IMR-90 (cell line): ENCODE measurements around the gene ACVR1. TPM values are rescaled to one million over a fixed set of nuclear protein-coding genes. Genes with fewer than 3 reads are reported as not detected.

Source experiments
- ATAC-seq: fragments of 200-7000 bp; cut with Tn5 transposase; 2 replicates; pipeline ENCODE4 v1.9.1; 2020; ENCODE audit warnings: low read depth, mild to moderate bottlenecking, moderate library complexity
- BruUV-seq: library from RNA; stranded (reverse); fragments of 400-500 nt; replicated peaks from 2 replicates; lab custom pipeline; 2021; lab: Mats Ljungman, UMichigan
- CTCF ChIA-PET: fragments of 300-600 bp; formaldehyde crosslinking; extraction: SDS; loops from one replicate; lab custom pipeline; 2021; ENCODE audit warnings: antibody characterized with exemption; lab: Yijun Ruan, JAX
- POLR2A ChIA-PET: fragments of 300-600 bp; sonication (Branson Sonifier 250); formaldehyde crosslinking; loops from one replicate; lab custom pipeline; 2022; ENCODE audit warnings: antibody characterized with exemption; ENCODE audit not compliant: unreplicated experiment; lab: Charles Lee
- DNase-seq: peaks from one replicate; pipeline ENCODE4 v3.0.0; 2013
- H2AFZ ChIP-seq: replicated peaks from 2 replicates; pipeline ENCODE3; 2013; ENCODE audit warnings: low read length, mild to moderate bottlenecking; ENCODE audit not compliant: poor library complexity
- H2AK5ac ChIP-seq: 2 replicates; pipeline ENCODE4 v1.6.1; 2013; ENCODE audit warnings: low read depth, low read length, inconsistent platforms
- H2AK9ac ChIP-seq: replicated peaks from 2 replicates; pipeline ENCODE3; 2013; ENCODE audit warnings: mild to moderate bottlenecking, low read depth, low read length, moderate library complexity; ENCODE audit not compliant: poor library complexity
- H2BK120ac ChIP-seq: 2 replicates; pipeline ENCODE4 v1.6.1; 2013; ENCODE audit warnings: low read depth, low read length, inconsistent platforms
- H2BK15ac ChIP-seq: 3 replicates; pipeline ENCODE4 v1.6.1; 2013; ENCODE audit warnings: low read depth, low read length, inconsistent platforms
- H2BK20ac ChIP-seq: 2 replicates; pipeline ENCODE4 v1.6.1; 2013; ENCODE audit warnings: low read depth, mild to moderate bottlenecking, inconsistent platforms, low read length, moderate library complexity
- H2BK5ac ChIP-seq: 2 replicates; pipeline ENCODE4 v1.6.1; 2013; ENCODE audit warnings: mild to moderate bottlenecking, low read depth, low read length, inconsistent platforms; ENCODE audit not compliant: poor library complexity, severe bottlenecking
- H3K14ac ChIP-seq: replicated peaks from 2 replicates; pipeline ENCODE4 v1.6.1; 2013; ENCODE audit warnings: low read depth, low read length, inconsistent platforms
- H3K18ac ChIP-seq: 2 replicates; pipeline ENCODE4 v1.6.1; 2013; ENCODE audit warnings: low read depth, low read length, control low read depth
- H3K23ac ChIP-seq: 2 replicates; pipeline ENCODE4 v1.6.1; 2013; ENCODE audit warnings: low read depth, low read length, inconsistent platforms
- H3K27ac ChIP-seq: 2 replicates; pipeline ENCODE4 v1.5.1; 2013; ENCODE audit warnings: mild to moderate bottlenecking, control low read depth, low read length; ENCODE audit not compliant: insufficient read depth
- H3K27me3 ChIP-seq: 2 replicates; pipeline ENCODE4 v1.6.1; 2013; ENCODE audit warnings: low read length; ENCODE audit not compliant: control insufficient read depth, insufficient read depth
- H3K36me3 ChIP-seq: 2 replicates; pipeline ENCODE4 v1.6.1; 2013; ENCODE audit warnings: low read length, mixed read lengths; ENCODE audit not compliant: control insufficient read depth, insufficient read depth
- H3K4ac ChIP-seq: 2 replicates; pipeline ENCODE4 v1.6.1; 2013; ENCODE audit warnings: low read depth, low read length, inconsistent platforms
- H3K4me1 ChIP-seq: 2 replicates; pipeline ENCODE4 v1.6.1; 2013; ENCODE audit warnings: low read length, mixed read lengths; ENCODE audit not compliant: control insufficient read depth, insufficient read depth
- H3K4me2 ChIP-seq: 2 replicates; pipeline ENCODE4 v1.6.1; 2013; ENCODE audit warnings: low read depth, mild to moderate bottlenecking, control low read depth, low read length, moderate library complexity
- H3K4me3 ChIP-seq: 2 replicates; pipeline ENCODE4 v1.5.1; 2013; ENCODE audit warnings: low read depth, mild to moderate bottlenecking, control low read depth, low read length, moderate library complexity; ENCODE audit not compliant: insufficient read depth
- H3K56ac ChIP-seq: 2 replicates; pipeline ENCODE4 v1.6.1; 2013; ENCODE audit warnings: low read length, inconsistent platforms; ENCODE audit not compliant: insufficient read depth; ENCODE audit errors: extremely low read depth
- H3K79me1 ChIP-seq, 2 experiments: 2 replicates each; pipeline ENCODE4 v1.6.1; 2013; ENCODE audit warnings: low read length in 2 of 2, inconsistent platforms in 1 of 2, low read depth in 1 of 2
- H3K9ac ChIP-seq: 2 replicates; pipeline ENCODE4 v1.6.1; 2013; ENCODE audit warnings: low read depth, low read length, control low read depth
- H3K9me1 ChIP-seq: 2 replicates; pipeline ENCODE4 v1.6.1; 2013; ENCODE audit warnings: low read length, inconsistent platforms; ENCODE audit not compliant: insufficient read depth
- H3K9me3 ChIP-seq: 2 replicates; pipeline ENCODE4 v1.6.1; 2013; ENCODE audit warnings: low read length; ENCODE audit not compliant: control insufficient read depth, insufficient read depth
- H4K20me1 ChIP-seq: 2 replicates; pipeline ENCODE4 v1.6.1; 2013; ENCODE audit warnings: low read length, inconsistent platforms; ENCODE audit not compliant: insufficient read depth
- H4K5ac ChIP-seq: 2 replicates; pipeline ENCODE4 v1.6.1; 2013; ENCODE audit warnings: mild to moderate bottlenecking, low read depth, low read length, control low read depth
- H4K8ac ChIP-seq, 2 experiments: 2 replicates each; pipeline ENCODE4 v1.6.1; 2013; ENCODE audit warnings: low read depth in 2 of 2, low read length in 2 of 2, control low read depth in 1 of 2, inconsistent platforms in 1 of 2
- H4K91ac ChIP-seq: 2 replicates; pipeline ENCODE4 v1.6.1; 2013; ENCODE audit warnings: low read depth, low read length, inconsistent platforms; ENCODE audit not compliant: insufficient read depth
- CEBPB ChIP-seq: IDR thresholded peaks from 2 replicates; pipeline ENCODE4 v1.6.1; 2012; ENCODE audit warnings: low read depth, low read length, improper control_type of control experiment
- CHD1 ChIP-seq: IDR thresholded peaks from 2 replicates; pipeline ENCODE4 v1.6.1; 2012; ENCODE audit warnings: low read depth, low read length, improper control_type of control experiment
- CTCF ChIP-seq: conservative IDR thresholded peaks from 2 replicates; pipeline ENCODE4 v1.5.1; 2012; ENCODE audit warnings: mild to moderate bottlenecking, low read depth, low read length, improper control_type of control experiment
- ELK1 ChIP-seq: fragments of 150-350 bp; IDR thresholded peaks from 2 replicates; pipeline ENCODE4 v1.6.1; 2016; ENCODE audit warnings: low read depth, mild to moderate bottlenecking, low read length, moderate library complexity, borderline replicate concordance
- MAZ ChIP-seq: IDR thresholded peaks from 2 replicates; pipeline ENCODE4 v1.6.1; 2012; ENCODE audit warnings: low read depth, mild to moderate bottlenecking, low read length, improper control_type of control experiment, moderate library complexity, borderline replicate concordance
- MXI1 ChIP-seq: IDR thresholded peaks from 2 replicates; pipeline ENCODE4 v1.6.1; 2012; ENCODE audit warnings: low read depth, mild to moderate bottlenecking, low read length, moderate library complexity, borderline replicate concordance
- POLR2A ChIP-seq: IDR thresholded peaks from 2 replicates; pipeline ENCODE4 v1.6.1; 2012; ENCODE audit warnings: mild to moderate bottlenecking, low read depth, low read length
- RCOR1 ChIP-seq: IDR thresholded peaks from 2 replicates; pipeline ENCODE4 v1.6.1; 2012; ENCODE audit warnings: mild to moderate bottlenecking, low read length, improper control_type of control experiment; ENCODE audit not compliant: insufficient replicate concordance
- SMC3 ChIP-seq: fragments of 150-350 bp; IDR thresholded peaks from 2 replicates; pipeline ENCODE4 v1.6.1; 2016; ENCODE audit warnings: low read depth, mild to moderate bottlenecking, antibody characterized with exemption, low read length, moderate library complexity
- USF2 ChIP-seq: fragments of 150-350 bp; IDR thresholded peaks from 2 replicates; pipeline ENCODE4 v1.6.1; 2017; ENCODE audit warnings: mild to moderate bottlenecking, antibody characterized with exemption, low read length, low read depth
- WGBS, 2 experiments: methylation state at CpG; one replicate each; pipeline versions ENCODE4 v1.1.5 to v1.1.7; 2013; ENCODE audit warnings: missing lambda C conversion rate in 2 of 2; ENCODE audit not compliant: insufficient read length in 1 of 2; ENCODE audit errors: extremely low coverage in 2 of 2; 5-methylcytosine and 5-hydroxymethylcytosine counted together
- dilution Hi-C: fragments of 300-500 bp; cut with HindIII; formaldehyde crosslinking; loops from one replicate; pipeline ENCODE4 v1.14.3; 2018; ENCODE audit warnings: low sequenced_read_pairs; ENCODE audit not compliant: unreplicated experiment
- in situ Hi-C: fragments of 300-500 bp; cut with MboI; formaldehyde crosslinking; loops from 3 replicates; pipeline ENCODE4 v1.14.3; 2019; ENCODE audit warnings: low sequenced_read_pairs, inconsistent platforms, mixed read lengths
- intact Hi-C: fragments of 100-400 bp; cut with micrococcal nuclease; formaldehyde crosslinking; loops from 2 replicates; pipeline ENCODE4 v1.10.0; 2022
- polyA plus RNA-seq, 3 experiments: library from polyadenylated mRNA; depleted of rRNA; stranded (reverse); fragments of >200 nt; gene quantifications; 2 replicates each; pipeline ENCODE4 v1.2.3, GENCODE V29; 2012; ENCODE audit warnings: low replicate concordance in 1 of 3
- total RNA-seq: library from RNA; depleted of rRNA; stranded (reverse); fragments of >200 nt; gene quantifications from 2 replicates; pipeline ENCODE4 v1.2.3, GENCODE V29; 2012

ACVR1 gene
- total and polyA plus RNA-seq, 2 of the 4 experiments (the other 2 are of a cell fraction), result 21.1 to 40.8 TPM

GRCh38 chr2:157903151-157903550 lies 27.0 kb upstream of the ACVR1 start:
- intact Hi-C loops, result no loop called here
- no peak overlapping the region for H3K4me3 ChIP-seq
- CTCF ChIA-PET, result no interaction called here
- H2BK15ac ChIP-seq, result no peak overlapping the region
- no TSS peak for BruUV-seq
- no peak overlapping the region for H3K4ac ChIP-seq
- H3K9ac ChIP-seq, result no peak overlapping the region
- WGBS, 2 experiments, result 64% methylated on average over 2 of the region's 4 CpGs; no CpG with 5 or more reads in 1 of the 2 experiments
- dilution Hi-C loops, result no loop called here
- no peak overlapping the region for H4K91ac ChIP-seq
- H3K14ac ChIP-seq, result no peak overlapping the region
- no peak overlapping the region for H3K18ac ChIP-seq
- ATAC-seq (no peak), DNase-seq (no peak)
- no peaks in the 10 kb centered on the region; the same call in 1 of the 2 replicates for H3K4me1 ChIP-seq
- no peak overlapping the region for H2AK9ac ChIP-seq
- POLR2A ChIA-PET, result no interaction called here
- in situ Hi-C loops, result no loop called here
- no peak overlapping the region for H4K5ac ChIP-seq
- TF ChIP-seq MAZ, result no peak
- no peak for TF ChIP-seq CEBPB
- TF ChIP-seq MXI1, result no peak
- TF ChIP-seq SMC3, result no peak
- no peak for TF ChIP-seq ELK1
- TF ChIP-seq USF2, result no peak
- TF ChIP-seq POLR2A, result no peak
- TF ChIP-seq CHD1, result no peak
- TF ChIP-seq CTCF, result no peak
- TF ChIP-seq RCOR1, result no peak
- H2BK20ac ChIP-seq, result no peak overlapping the region
- no peaks in the 10 kb centered on the region for H3K9me3 ChIP-seq
- H3K27me3 ChIP-seq, result no peaks in the 10 kb centered on the region
- no peak overlapping the region for H3K4me2 ChIP-seq
- no peak overlapping the region for H3K23ac ChIP-seq
- H2BK5ac ChIP-seq, result no peak overlapping the region
- no peak overlapping the region for H3K56ac ChIP-seq
- H4K20me1 ChIP-seq, result no peaks in the 10 kb centered on the region
- H3K9me1 ChIP-seq, result no peaks in the 10 kb centered on the region
- H3K27ac ChIP-seq, result no peak overlapping the region
- H3K79me1 ChIP-seq, result no peaks in the 10 kb centered on the region
- H2BK120ac ChIP-seq, result no peak overlapping the region
- no peak overlapping the region for H2AK5ac ChIP-seq
- H4K8ac ChIP-seq, result no peak overlapping the region
- no peaks in the 10 kb centered on the region for H3K36me3 ChIP-seq
- no peak overlapping the region for H2AFZ ChIP-seq
